ENCODE measurements around the gene ABCC8. TPM values are rescaled to one million over a fixed set of nuclear protein-coding genes. Genes with fewer than 3 reads are reported as not detected.

Gene ABCC8
- total RNA-seq, 1 donor from 2014 or later: not detected

DNA sequence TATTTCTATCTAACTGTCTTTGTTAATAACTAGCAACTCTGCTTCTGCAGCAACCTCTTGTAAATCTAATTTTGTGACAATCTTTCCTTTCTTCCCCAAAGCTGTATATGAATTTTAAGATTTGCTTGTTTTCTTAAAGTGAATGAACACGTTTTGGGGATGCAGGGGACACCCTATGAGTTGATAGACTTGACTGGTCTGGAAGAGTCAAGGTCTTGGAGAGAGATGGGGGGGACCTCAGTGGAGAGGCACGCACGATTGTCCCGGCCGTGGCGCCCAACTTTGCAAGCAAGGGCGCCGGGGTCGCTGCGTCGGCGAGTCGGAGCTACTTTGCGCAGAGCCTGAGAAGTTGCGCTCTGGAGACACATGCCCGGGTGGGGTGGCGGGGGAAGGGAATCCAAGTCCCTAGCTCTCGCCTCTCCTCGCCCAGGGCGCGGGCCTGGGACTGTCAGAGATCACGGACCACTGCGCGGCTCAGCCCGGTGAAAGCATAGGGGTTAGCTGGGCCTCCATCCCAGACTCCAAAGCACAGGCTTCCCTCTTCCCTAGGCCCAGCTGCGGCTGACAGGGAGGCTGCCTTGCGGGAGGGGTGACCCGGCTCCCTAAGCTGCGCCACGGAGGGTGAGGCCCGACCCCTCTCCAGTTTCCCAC is 854 bp downstream of the ABCC8 start:
- no peak for DNase-seq (ENCODE audit: low spot score)
- Mint-ChIP-seq H3K27ac (ENCODE audit: unreplicated experiment) (no peak overlapping the region), H3K36me3 (ENCODE audit: low read depth) (no peaks in the 10 kb centered on the region), H3K4me3 (ENCODE audit: unreplicated experiment) (peak overlapping the region; percentile 63), H3K9me3 (ENCODE audit: low read depth) (no peaks in the 10 kb centered on the region), H3K4me1 (ENCODE audit: low read depth) (peaks cover 9% of the 10 kb centered on the region), H3K27me3 (ENCODE audit: low read depth) (peaks cover 89% of the 10 kb centered on the region)
- TF ChIP-seq, protein P1, sequence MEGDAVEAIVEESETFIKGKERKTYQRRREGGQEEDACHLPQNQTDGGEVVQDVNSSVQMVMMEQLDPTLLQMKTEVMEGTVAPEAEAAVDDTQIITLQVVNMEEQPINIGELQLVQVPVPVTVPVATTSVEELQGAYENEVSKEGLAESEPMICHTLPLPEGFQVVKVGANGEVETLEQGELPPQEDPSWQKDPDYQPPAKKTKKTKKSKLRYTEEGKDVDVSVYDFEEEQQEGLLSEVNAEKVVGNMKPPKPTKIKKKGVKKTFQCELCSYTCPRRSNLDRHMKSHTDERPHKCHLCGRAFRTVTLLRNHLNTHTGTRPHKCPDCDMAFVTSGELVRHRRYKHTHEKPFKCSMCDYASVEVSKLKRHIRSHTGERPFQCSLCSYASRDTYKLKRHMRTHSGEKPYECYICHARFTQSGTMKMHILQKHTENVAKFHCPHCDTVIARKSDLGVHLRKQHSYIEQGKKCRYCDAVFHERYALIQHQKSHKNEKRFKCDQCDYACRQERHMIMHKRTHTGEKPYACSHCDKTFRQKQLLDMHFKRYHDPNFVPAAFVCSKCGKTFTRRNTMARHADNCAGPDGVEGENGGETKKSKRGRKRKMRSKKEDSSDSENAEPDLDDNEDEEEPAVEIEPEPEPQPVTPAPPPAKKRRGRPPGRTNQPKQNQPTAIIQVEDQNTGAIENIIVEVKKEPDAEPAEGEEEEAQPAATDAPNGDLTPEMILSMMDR (IDR thresholded peaks at IDR 0.05): no peak

DNA sequence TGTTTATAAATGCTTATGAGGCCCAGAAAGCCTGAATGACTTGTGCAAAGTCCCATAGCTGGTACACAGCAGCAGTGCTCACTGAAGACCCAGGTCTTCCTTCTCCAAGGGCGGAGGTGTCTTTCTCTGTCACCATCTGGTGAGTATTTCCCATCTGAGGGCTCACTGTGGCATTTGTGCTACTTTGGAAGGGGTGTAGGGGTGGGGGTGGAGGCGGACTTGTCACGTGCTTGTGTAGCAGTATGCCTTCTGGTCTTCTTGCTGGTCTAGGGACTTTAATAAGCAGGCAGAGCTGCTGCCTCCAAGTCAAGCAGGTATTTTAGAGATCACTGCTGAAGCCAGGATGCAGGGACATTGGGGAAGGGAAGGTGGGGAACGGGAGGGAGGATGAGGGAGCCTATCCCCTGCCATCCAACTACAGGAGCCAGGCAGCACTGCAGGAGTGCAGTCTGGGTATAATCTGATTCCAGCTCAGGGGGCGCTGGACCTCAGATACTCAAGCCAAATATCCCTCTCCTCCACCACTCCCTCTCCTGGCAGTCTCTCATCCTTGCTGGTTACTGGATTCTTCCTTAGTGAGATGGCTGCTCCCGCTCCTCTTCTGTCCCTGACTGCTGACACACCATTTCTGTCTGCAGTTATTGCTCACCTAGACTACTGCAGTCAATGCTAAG is 3.4 kb downstream of the ABCC8 start:
- Mint-ChIP-seq H3K36me3 (ENCODE audit: low read depth) (no peaks in the 10 kb centered on the region), H3K27me3 (ENCODE audit: low read depth) (peaks cover 76% of the 10 kb centered on the region), H3K4me3 (ENCODE audit: unreplicated experiment) (no peak overlapping the region), H3K9me3 (ENCODE audit: low read depth) (no peaks in the 10 kb centered on the region), H3K4me1 (ENCODE audit: low read depth) (peaks cover 9% of the 10 kb centered on the region), H3K27ac (ENCODE audit: unreplicated experiment) (no peak overlapping the region)
- no peak for DNase-seq (ENCODE audit: low spot score)
- TF ChIP-seq, protein P1 (IDR thresholded peaks at IDR 0.05): peak; percentile 54

DNA sequence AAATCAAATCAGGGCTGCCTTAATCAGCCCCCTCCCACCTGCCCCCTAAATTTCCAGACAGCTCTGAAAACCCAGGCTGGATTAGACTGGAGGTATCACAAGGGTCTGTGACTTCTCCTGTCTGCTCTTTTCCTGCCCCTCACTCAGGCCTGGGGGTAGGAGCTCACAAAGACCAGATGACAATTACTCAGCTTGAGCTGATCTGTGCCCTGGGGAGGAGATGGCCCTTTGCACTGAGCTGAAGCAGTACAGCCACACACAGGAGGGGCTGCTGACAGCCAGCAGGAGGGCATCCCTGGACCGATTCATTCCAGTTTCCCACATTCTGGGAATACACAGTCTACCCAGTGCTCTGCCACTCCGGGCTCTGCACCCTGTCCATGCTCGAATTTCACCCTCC is 4.2 kb downstream of the ABCC8 start:
- Mint-ChIP-seq H3K27ac (ENCODE audit: unreplicated experiment) (no peak overlapping the region), H3K4me3 (ENCODE audit: unreplicated experiment) (no peak overlapping the region), H3K36me3 (ENCODE audit: low read depth) (no peaks in the 10 kb centered on the region), H3K4me1 (ENCODE audit: low read depth) (peaks cover 9% of the 10 kb centered on the region), H3K9me3 (ENCODE audit: low read depth) (no peaks in the 10 kb centered on the region), H3K27me3 (ENCODE audit: low read depth) (peaks cover 74% of the 10 kb centered on the region)
- TF ChIP-seq, protein P1 (IDR thresholded peaks at IDR 0.05): no peak
- no peak for DNase-seq (ENCODE audit: low spot score)

DNA sequence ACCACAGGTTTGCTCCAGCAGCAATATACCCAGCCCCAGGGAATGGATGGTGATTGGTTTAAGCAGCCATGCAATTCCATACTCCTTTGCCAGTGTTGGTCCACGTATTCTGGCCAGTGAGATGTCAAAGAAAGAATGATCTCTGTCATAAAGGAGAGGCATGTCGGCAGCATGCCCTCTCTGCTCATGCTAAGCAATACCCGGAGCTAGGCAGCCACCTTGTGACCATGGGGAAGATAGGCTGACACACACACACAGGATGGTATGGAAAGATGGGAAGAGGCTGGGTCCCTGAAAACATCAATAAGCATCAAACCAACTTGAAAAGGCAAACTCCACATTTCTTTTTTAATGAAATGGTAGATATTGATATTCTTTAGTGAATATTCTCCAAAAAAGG is 5.1 kb downstream of the ABCC8 start:
- TF ChIP-seq, protein P1 (IDR thresholded peaks at IDR 0.05): no peak
- Mint-ChIP-seq H3K27me3 (ENCODE audit: low read depth) (peaks cover 71% of the 10 kb centered on the region), H3K36me3 (ENCODE audit: low read depth) (no peaks in the 10 kb centered on the region), H3K4me3 (ENCODE audit: unreplicated experiment) (no peak overlapping the region), H3K4me1 (ENCODE audit: low read depth) (peaks cover 9% of the 10 kb centered on the region), H3K27ac (ENCODE audit: unreplicated experiment) (no peak overlapping the region), H3K9me3 (ENCODE audit: low read depth) (no peaks in the 10 kb centered on the region)
- DNase-seq (ENCODE audit: low spot score): no peak

DNA sequence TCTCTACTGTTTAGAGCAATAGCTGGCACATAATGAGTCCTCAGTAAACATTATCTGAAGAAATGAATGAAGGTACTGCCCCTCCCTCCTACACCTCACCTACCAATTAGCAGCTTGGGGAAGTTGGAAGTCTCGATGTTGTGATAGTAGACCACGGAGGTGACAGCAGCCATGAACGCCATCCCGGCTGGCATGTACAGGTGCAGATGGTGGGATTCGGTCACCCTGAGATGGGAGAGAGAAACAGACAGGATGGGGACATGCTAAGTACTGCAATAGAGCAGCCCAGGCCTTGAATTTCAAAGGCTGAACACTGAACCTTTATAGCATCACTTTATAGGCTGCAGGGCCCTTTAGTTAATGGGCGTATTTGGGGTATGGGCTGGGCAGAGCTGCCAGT is 6.6 kb downstream of the ABCC8 start:
- Mint-ChIP-seq H3K4me1 (ENCODE audit: low read depth) (no peaks in the 10 kb centered on the region), H3K4me3 (ENCODE audit: unreplicated experiment) (no peak overlapping the region), H3K36me3 (ENCODE audit: low read depth) (no peaks in the 10 kb centered on the region), H3K9me3 (ENCODE audit: low read depth) (no peaks in the 10 kb centered on the region), H3K27ac (ENCODE audit: unreplicated experiment) (no peak overlapping the region), H3K27me3 (ENCODE audit: low read depth) (peaks cover 65% of the 10 kb centered on the region)
- DNase-seq (ENCODE audit: low spot score): no peak
- TF ChIP-seq, protein P1 (IDR thresholded peaks at IDR 0.05): no peak
